GM21723 (cell line): ENCODE measurements around the gene NFKBIA.
A peak's percentile ranks its signal among the peaks of the same experiment; 100 is the strongest.
"Not testable (repeated sequence)": the region's sequence is repeated elsewhere in the genome, so short reads cannot be mapped to it uniquely, and the experiment has no call there.

Source experiments
- ATAC-seq: cut with Tn5 transposase; IDR thresholded peaks from one replicate; pipeline ENCODE4 v1.9.1; 2021; ENCODE audit warnings: mild to moderate bottlenecking, moderate library complexity; ENCODE audit not compliant: unreplicated experiment

The NFKBIA gene

DNA sequence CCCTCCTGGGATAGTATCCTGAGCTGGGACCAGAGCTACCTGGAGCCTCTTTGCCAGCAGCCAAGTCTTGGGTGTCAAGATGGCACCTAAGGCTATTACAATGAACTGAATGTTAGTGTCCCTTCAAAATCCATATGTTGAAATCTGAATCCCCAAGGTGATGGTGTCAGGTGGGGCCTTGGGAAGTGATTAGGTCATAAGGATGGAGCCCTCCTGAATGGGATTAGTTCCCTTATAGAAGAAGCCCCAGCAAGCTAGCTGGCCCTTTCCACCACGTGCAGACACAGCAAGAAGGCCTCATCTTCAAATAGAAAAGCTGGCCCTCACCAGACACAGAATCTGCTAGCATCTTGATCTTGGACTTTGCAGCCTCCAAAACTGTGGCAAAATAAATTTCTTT lies 12.4 kb downstream of the NFKBIA start:
- ATAC-seq = no peak

DNA sequence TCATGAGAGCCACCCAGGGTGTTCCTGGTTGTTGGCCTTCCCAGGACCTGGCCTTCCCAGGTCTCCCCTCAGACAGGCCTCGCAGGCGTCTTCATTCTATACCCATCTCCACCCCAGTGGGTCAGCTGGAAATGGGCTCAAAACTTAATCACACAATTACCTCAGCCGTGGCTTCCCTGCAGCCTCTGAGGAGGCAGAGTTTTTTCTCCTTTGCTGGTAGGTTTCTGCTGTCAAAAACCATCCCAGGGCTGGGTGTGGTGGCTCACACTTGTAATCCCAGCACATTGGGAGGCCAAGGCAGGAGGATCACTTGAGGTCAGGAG lies 13.2 kb downstream of the NFKBIA start:
- no peak for ATAC-seq

DNA sequence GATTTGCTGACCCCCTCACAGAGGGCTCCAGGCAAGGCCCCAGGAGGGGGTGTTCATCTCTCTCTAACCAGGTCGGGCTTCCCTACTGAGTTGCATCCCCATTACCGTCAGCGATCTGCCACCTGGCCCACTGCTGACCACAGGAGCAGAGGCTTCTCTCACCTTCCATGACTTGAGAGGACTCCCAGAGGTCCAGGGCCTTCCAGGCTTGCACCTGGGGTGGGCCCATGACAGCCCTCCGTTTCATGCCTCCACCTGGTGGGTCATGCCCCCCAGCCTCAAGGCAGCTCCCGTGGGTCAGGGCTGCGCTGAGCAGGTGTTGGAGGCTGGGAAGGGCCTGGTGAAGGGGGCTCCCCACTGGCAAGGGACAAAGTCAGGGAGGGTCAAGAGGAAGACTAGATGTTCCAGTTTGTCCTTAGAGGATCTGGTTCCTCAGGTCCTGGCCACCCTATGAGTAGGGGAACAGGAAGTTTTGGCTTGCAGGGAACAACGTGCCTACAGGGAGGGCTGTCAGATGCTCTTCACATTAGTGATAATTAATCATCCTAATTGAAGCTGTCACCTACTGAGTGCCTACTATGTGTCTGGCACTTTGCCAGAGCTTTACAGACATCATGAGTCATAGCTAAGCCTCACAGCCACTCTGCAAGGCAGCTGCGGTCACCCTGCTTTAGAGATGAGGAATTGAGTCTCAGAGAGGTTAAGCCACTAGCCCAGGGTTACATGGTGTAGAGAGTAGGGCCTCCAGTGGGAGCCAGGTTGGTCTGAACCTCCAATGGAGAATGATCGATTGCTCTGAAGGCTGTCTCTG lies 13.8 kb downstream of the NFKBIA start:
- ATAC-seq = peak; percentile 80

DNA sequence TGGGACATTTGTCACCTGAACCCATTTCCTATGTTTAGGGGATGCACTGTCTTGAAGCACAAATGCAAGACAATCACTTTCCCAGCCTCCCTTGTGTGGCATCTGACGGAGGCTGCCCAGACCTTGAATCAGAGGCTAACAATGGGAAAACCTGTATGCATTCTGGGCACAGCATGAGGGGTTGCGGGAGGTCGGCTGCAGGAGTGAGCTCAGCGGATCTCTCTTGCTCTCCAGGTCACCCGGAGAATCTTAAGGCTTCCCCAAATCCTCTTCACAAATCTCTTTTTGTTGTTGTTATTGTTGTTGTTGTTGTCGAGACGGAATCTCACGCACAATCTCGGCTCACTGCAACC lies 15.3 kb downstream of the NFKBIA start:
- ATAC-seq = no peak

DNA sequence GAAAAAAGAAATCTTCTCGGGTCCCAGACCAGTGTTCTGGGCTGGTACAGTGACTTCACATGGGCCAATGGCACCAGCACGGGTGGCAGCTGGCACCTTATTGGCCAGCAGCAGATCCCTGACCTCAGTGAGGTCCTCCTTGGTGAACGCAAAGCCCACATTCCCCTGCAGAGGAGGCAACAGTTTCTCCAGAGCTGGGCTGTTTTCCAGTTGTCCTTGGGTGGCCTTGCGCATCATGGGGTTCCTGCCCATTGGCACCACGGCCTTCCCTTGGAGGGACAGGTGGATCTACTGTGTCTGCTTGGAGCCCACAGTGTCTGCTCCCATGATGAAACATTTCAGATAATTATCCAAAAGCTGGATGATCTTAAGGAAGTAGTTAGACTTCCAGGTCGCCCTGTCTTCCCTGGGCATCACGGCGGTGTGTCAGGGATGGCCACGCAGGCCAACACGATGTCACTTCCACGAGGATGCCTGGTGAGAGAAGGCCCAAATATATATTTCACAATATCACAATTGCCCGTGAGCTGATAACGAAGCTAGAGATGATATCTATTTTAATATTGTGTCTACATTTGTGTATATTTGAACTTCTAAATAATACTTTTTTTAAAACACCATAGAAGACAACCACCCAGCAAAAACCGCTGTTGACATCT lies 15.8 kb downstream of the NFKBIA start:
- no peak for ATAC-seq

DNA sequence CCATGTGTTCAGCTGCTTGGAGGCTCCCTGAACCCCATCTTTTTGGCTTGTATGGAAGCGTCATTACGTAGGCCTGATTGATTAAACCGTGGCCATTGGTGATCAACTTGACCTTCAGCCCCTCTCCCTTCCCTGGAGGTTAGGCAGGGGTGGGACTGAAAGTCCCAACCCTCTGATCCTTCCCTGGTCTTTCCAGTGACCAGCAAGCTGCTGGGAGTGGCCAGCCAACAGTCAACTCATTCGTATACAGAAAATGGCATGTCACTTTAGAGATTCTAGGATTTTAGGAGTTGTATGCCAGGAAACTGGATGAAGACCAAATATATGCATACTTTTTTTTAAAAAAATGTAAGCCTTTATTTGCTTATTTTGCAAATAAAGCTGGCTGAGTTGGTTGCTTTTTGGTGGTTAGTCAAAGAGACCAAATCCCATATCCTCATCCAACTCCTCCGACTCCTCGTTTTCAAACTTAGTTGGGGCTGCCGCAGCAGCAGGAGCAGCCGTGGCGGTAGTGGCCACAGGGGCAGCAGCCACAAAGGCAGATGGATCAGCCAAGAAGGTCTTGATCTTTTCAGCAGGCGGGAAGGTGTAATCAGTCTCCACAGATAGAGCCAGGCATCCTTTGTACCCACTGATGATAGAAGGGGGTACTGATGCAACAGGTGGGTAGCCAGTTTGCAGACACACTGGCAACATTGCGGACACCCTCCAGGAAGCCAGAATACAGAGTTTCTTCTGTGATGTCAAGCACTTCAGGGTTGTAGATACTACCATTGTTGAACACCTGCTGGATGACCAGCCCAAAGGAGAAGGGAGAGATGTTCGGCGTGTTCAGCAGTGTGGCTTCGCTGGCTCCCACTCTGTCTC lies 16.6 kb downstream of the NFKBIA start:
- ATAC-seq = no peak

DNA sequence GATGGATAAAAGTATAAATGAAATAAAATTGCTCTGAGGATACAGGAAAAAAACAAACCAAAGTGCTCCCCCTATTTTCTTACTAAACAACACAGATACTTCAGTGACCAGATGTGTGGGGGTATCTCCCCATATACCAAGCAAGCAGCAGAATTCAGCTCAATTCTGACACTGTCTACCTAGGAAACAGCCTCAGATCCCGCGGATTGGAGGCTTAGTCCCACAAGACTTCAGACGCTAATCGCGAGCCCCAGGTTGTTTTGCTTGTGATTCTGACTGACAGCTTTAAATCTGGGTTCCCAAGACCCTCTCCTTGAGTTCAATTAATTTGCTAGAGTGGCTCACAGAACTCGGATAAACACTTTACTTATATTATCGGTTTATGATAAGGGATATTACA lies 17.3 kb downstream of the NFKBIA start:
- ATAC-seq = no peak

DNA sequence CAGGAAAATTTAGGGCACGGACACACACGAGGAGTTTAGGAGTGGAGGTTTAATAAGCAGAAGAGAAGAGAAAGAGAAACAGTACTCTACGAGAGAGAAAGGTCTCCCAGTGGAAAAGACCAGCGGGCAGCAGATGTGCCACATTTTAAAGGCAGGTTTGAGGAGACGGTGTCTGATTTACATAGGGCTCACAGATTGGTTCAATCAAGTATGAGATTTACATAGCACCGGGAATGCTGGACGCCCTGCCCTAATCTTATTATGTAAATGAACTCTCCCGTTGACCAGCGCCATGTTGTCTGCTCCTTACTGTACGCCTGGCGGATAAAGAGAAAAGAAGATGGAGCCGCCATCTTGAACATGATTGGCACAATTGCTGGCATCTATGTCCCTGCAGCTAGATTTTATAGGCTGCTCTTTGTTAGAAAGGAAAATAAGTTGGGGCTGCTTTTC lies 17.9 kb downstream of the NFKBIA start:
- ATAC-seq = no peak

DNA sequence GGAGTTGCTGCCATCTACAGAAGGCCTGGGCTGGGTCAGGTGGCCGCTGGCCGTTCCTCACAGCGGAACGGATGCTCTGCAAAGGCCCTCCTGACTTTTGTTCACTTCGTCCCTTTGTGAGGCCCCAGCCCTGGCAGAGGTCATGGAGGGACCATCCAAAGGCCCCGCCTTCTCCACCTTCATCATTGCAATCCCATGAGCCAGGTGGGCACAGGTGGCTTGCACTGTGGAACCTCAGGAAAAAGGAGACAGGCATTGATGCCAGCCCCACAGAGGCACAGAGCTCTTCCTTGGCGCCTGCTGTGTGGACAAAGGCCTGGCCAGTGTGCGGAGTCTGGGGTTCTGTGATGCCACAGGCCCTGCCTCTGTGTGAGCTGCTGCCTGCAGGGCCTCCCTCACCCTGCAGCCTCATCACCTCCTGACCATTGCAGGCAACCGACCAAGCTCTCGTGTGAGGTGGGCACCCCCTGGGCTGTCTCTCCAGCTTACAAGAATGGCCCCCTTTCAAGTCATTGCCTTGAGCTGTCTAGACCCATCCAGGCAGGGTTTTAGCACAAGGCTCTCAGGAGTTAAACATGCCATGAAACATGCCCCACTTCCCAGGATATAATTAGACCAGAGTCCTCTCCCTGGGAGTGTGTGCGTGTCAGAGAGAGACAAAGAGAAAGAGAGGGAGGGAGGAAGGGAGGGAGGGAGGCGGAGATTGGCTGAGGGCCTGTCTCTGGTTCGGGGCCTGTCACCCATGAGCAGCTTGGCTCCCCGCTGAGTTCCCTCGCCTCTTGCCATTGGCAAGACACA lies 19.3 kb downstream of the NFKBIA start:
- ATAC-seq = no peak

DNA sequence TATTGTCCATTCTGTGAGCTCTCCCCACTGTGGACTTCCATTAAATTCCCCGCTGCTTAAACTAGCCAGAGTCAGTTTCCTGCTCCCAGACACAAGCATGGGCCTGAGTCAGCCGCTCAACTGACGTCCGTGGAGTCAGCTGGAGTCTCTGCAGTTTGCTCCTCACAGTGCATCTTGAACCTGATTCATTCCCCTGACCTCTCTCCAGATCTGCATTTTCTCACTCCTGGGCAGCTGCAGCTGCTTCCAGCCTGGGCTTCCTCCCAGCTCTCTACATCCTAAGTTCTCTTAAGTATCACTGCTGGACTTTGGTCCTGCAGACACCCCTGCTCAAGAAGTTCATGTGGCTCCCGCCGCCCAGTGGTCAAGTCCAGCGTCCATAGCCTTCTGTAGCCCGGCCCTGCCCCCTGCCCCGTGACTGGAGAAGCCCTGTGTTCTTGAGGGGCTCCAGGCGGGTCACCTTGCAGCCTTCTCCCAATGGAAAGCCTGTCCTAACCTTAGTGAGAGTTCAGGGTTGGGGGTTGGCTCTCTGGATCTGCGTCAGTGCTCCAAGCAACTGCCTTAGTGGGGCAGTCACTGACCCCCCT lies 20.0 kb downstream of the NFKBIA start:
- ATAC-seq = no peak

DNA sequence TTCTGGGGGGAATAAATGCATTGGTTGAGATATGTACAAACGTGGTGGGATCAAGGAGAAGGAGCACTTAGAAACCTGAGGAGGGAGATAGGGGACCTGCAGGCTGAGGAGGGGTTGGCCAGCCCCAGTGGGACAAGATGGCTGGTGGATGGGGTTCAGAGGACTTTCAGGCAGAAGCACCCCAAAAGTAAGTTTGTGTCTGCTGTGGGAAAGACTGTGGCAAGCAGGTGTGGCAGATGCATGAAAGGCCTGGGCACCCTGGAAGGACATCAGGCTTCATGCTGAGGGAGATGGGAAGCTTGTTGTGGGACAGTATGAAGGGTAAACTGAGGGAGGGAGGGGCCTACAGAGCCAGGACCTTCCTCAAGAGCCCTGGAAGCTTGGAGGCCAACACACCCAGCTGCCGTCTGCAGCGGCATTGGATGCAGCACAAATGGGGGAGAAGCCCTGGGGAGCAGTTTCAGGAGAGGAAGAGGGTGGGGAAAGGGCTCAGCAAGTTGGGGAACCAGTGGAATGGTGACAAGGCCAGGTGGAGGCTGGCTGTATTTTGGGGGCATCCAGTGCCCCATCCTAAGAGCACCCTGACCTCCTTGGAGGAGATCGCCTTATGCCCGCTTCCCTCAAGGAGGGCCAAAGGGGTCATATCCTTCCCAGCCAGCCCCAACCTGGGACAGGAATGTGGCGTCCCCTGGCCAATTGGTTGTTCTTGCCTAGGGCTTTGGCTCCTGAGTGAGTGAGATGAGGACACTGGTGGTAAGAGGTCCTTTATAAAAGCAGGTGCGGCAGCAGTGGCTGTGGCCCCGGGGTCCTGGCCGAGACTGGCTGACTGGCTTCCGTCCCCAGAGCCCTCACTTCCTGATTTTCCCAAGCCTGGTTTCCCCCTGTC lies 20.7 kb downstream of the NFKBIA start:
- ATAC-seq = no peak

DNA sequence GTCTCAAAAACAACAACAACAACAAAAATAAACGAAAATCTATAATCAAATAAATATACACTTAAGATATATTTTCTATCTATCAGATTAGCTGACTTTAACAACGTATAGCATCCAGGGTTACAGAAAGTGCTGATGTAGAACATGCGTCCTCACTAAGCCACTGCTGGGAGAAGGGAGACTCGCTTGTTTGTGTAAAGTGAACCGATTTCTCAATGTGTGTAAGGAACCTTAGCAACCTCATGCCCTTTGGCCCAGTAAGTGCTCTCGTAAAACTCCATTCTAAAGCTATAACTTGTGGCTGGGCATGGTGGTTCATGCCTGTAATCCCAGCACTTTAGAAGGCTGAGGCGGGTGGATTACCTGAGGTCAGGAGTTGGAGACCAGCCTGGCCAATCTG lies 23.8 kb downstream of the NFKBIA start:
- ATAC-seq = no peak

DNA sequence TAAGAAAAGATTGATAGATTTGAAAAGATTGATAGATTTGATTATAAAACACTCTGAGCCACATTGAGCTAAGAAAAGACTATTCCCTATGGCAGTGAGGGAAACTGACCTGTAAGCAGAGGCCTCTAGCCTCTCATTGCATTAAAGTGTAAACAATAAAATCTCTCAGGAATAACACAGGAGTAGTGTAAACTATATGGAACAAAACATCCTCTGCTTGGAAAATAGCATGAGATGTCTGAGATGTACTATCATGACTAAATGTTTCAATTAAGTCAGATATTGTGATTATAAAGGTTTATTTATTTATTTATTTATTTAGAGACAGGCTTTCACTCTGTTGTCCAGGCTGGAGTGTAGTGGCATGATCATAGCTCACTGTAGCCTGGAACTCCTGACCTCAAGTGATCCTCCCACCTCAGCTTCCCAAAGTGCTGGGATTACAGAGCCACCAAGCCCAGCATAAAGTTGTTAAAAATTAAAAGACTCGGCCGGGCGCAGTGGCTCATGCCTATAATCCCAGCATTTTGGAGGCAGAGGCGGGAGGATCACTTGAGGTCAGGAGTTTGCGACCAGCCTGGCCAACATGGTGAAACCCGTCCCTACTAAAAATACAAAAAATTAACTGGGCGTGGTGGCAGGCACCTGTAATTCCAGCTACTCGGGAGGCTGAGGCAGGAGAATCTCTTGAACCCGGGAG lies 25.2 kb downstream of the NFKBIA start:
- not testable (repeated sequence) for ATAC-seq

DNA sequence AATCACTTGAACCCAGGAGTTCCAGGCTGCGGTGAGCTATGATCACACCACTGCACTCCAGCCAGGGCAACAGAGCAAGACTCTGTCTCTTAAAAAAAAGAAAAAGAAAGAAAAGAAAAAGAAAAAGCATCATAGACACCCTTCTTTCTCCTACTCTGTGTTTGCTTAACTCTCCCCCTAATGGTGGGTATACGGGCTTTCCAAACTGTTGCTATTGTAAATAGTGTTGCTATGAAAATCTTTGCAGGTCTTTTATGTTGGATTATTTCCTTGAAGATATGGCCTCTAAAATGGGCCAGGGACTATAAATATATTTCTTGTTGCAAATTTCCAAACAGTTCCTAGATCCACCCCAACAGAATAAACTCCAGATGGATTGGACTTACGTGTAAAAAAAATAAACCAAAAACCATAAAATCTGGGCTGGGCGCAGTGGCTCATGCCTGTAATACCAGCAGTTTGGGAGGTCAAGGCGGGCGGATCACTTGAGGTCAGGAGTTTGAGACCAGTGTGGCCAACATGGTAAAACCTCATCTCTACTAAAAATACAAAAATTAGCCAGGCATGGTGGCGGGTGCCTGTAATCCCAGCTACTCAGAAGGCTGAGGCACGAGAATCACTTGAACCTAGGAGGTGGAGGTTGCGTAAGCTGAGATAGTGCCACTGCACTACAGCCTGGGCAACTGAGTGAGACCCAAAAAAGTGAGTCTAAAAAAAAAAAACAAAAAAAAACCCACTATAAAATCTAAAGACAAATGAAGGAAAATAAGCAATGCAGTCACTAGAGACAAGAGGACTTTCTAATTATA lies 25.9 kb downstream of the NFKBIA start:
- no peak for ATAC-seq

DNA sequence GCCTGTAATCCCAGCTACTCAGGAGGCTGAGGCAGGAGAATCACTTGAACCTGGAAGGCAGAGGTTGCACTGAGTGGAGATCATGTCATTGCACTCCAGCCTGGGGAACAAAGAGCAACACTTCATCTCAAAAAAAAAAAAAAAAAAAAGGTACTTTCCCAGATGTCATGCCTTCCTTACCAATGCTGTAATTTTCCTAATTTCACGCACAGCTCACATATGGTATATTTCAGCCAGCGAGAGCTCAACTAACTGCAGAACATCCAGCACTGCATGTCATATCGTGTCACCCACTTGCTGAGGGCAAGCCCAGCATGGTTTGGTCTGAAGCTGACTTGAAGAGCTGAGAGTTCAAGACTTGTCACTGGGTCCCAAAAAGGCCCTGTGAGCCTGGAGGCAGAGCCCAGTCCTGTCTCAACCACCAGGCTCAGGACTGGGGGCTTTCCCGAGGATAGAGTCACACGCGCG lies 29.0 kb downstream of the NFKBIA start:
- no peak for ATAC-seq

DNA sequence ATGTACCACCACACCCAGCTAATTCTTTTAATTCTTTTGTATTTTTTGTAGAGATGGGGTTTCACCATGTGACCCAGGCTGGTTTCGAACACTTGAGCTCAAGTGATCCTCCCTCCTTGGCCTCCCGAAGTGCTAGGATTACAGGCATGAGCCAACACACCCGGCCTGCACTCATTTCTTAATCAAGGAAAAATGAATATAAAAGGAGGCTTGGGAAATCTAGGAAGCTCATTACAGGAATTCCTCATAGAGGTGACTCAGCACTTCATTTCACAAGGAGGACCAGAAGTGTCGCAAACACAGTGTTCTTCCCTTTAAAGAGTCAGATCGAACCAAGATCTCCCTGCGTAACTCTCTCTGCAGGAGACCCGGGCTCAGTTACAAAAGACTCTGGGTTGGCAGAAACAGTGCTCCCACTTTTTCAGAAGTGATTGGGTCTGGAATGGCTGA lies 30.3 kb downstream of the NFKBIA start:
- no peak for ATAC-seq

DNA sequence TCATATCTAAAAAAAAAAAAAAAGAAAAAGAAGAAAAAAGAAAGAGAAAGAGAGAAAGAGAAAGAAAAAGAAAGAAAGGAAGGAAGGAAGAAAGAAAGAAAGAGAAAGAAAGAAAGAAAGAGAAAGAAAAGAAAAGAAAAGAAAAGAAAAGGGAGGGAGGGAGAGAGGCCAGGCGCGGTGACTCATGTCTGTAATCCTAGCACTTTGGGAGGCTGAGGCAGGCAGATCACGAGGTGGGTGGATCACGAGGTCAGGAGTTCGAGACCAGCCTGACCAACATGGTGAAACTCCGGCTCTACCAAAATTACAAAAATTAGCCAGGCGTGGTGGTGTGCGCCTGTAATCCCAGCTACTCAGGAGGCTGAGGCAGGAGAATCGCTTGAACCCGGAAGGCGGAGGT lies 31.3 kb downstream of the NFKBIA start:
- not testable (repeated sequence) for ATAC-seq

DNA sequence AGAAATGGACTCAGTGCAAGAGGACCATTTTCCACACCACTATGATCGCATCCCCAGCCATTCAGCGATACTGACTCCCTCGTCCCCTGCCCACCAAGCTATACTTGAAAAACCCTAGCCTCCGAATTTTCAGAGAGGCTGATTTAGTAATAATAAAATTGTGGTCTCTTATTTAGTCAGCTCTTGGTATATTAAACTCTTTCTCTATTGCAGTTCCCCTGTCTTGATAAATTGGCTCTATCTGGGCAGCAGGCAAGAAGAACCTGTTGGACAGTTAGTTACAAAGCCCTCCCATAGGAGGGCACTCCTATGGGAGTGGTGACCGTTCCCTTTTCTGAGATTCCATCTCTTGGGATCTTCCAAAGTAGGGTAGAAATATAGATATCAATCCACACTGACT lies 33.6 kb downstream of the NFKBIA start:
- no peak for ATAC-seq
